CD4-positive, alpha-beta T cell (primary cell): ENCODE data around the gene HIVEP3. TPM values are rescaled to one million over a fixed set of nuclear protein-coding genes. Genes with fewer than 3 reads are reported as not detected.

Source experiments
- ATAC-seq: fragments of 200-7000 bp; cut with Tn5 transposase; one replicate; pipeline ENCODE4 v1.10.0; 2022; ENCODE audit warnings: mild to moderate bottlenecking; ENCODE audit not compliant: poor library complexity
- CTCF ChIA-PET: fragments of 350-600 bp; sonication (Branson Sonifier 250); formaldehyde crosslinking; loops from one replicate; lab custom pipeline; 2021; ENCODE audit warnings: antibody characterized with exemption, inconsistent platforms; lab: Charles Lee
- POLR2A ChIA-PET: fragments of 350-600 bp; sonication (Branson Sonifier 250); formaldehyde crosslinking; loops from one replicate; lab custom pipeline; 2021; ENCODE audit warnings: antibody characterized with exemption, inconsistent platforms; lab: Charles Lee
- DNase-seq, 14 experiments: peaks; one replicate each; pipeline ENCODE4 v3.0.0-alpha.2; 2013 to 2020; ENCODE audit warnings: mixed read lengths in 2 of 14
- H3K27ac ChIP-seq, 2 donors: one replicate each; pipeline versions ENCODE4 v1.5.1 to v1.7.0; 2013; ENCODE audit warnings: low read length in 2 of 2, low read depth in 1 of 2, mild to moderate bottlenecking in 1 of 2
- H3K27me3 ChIP-seq, 2 experiments: 1 replicate in 1 of 2; 2 replicates in 1 of 2; pipeline versions ENCODE4 v1.6.1 to v1.7.0; 2013; ENCODE audit warnings: low read length in 2 of 2, control low read depth in 1 of 2, mild to moderate bottlenecking in 1 of 2, moderate library complexity in 1 of 2; ENCODE audit not compliant: insufficient read depth in 2 of 2, control insufficient read depth in 1 of 2
- H3K36me3 ChIP-seq: one replicate; pipeline ENCODE4 v1.6.1; 2013; ENCODE audit warnings: low read length, control low read depth; ENCODE audit not compliant: insufficient read depth
- H3K4me1 ChIP-seq: one replicate; pipeline ENCODE4 v1.6.1; 2013; ENCODE audit warnings: low read length, control low read depth; ENCODE audit not compliant: insufficient read depth
- H3K4me3 ChIP-seq: one replicate; pipeline ENCODE4 v1.5.1; 2013; ENCODE audit warnings: mild to moderate bottlenecking, low read length, moderate library complexity
- H3K9me3 ChIP-seq, 2 experiments: 1 replicate in 1 of 2; 2 replicates in 1 of 2; pipeline versions ENCODE4 v1.6.1 to v1.7.0; 2013; ENCODE audit warnings: low read length in 2 of 2, mild to moderate bottlenecking in 2 of 2, control low read depth in 1 of 2, moderate library complexity in 1 of 2; ENCODE audit not compliant: control insufficient read depth in 1 of 2, insufficient read depth in 1 of 2
- H3K27ac Mint-ChIP-seq: one replicate; pipeline ENCODE4 v1.8.0; 2020; ENCODE audit warnings: mixed read lengths
- H3K27me3 Mint-ChIP-seq: one replicate; pipeline ENCODE4 v1.8.0; 2021; ENCODE audit warnings: mixed read lengths
- H3K36me3 Mint-ChIP-seq: one replicate; pipeline ENCODE4 v1.8.0; 2021; ENCODE audit warnings: low read depth, mixed read lengths
- H3K4me1 Mint-ChIP-seq: one replicate; pipeline ENCODE4 v1.8.0; 2021; ENCODE audit warnings: low read depth, mixed read lengths
- H3K4me3 Mint-ChIP-seq: one replicate; pipeline ENCODE4 v1.8.0; 2020; ENCODE audit warnings: mild to moderate bottlenecking, mixed read lengths
- H3K9me3 Mint-ChIP-seq: one replicate; pipeline ENCODE4 v1.8.0; 2020; ENCODE audit warnings: mixed read lengths
- CTCF ChIP-seq: fragments of 200-600 bp; IDR thresholded peaks from one replicate; pipeline ENCODE4 v1.8.0; 2022; ENCODE audit warnings: antibody characterized with exemption, mild to moderate bottlenecking
- intact Hi-C, 2 experiments: fragments of 100-400 bp; cut with DNase I in 1 of 2; cut with micrococcal nuclease in 1 of 2; formaldehyde crosslinking; loops; one replicate each; pipeline versions ENCODE4 v1.15.1 to v1.9.0; 2023 to 2025; cut with DNase I, micrococcal nuclease
- total RNA-seq, 174 experiments: library from RNA in 2 of 174; stranded (reverse) in 2 of 174; gene quantifications; one replicate each; pipeline ENCODE4 v1.2.3 and lab custom pipeline; 2021 to 2026

Gene HIVEP3
- total RNA-seq, 2 experiments from 2014 or later = 5.1 to 5.4 TPM

GRCh38 chr1:41819069-41819468 lies 99.7 kb downstream of the HIVEP3 start:
- ATAC-seq (no peak), DNase-seq (no peak)
- TF ChIP-seq CTCF = no peak
- H3K9me3 Mint-ChIP-seq = no peaks in the 10 kb centered on the region
- Histone ChIP-seq H3K36me3 (no peaks in the 10 kb centered on the region), H3K27me3 (no peaks in the 10 kb centered on the region), H3K27ac (no peak overlapping the region), H3K4me3 (no peak overlapping the region), H3K4me1 (no peaks in the 10 kb centered on the region), H3K9me3 (no peaks in the 10 kb centered on the region)
- H3K27ac Mint-ChIP-seq = no peak overlapping the region
- no peak overlapping the region for H3K4me3 Mint-ChIP-seq
- H3K4me1 Mint-ChIP-seq = no peaks in the 10 kb centered on the region
- no peaks in the 10 kb centered on the region for H3K27me3 Mint-ChIP-seq
- H3K36me3 Mint-ChIP-seq = no peaks in the 10 kb centered on the region
- ChIA-PET CTCF (no interaction called here), POLR2A (no interaction called here)
- intact Hi-C loops = loop anchor here (10.0 kb wide), 2 partner anchors 216 to 244 kb away; no protein-coding TSS in a partner anchor

GRCh38 chr1:41816061-41816460 lies 102.7 kb downstream of the HIVEP3 start:
- Mint-ChIP-seq H3K4me3 (no peak overlapping the region), H3K9me3 (no peaks in the 10 kb centered on the region), H3K27me3 (no peaks in the 10 kb centered on the region), H3K27ac (no peak overlapping the region), H3K4me1 (peaks cover 16% of the 10 kb centered on the region), H3K36me3 (no peaks in the 10 kb centered on the region)
- Histone ChIP-seq H3K27me3 (no peaks in the 10 kb centered on the region), H3K4me1 (peaks cover 14% of the 10 kb centered on the region), H3K4me3 (no peak overlapping the region), H3K36me3 (no peaks in the 10 kb centered on the region), H3K27ac (no peak overlapping the region), H3K9me3 (no peaks in the 10 kb centered on the region)
- intact Hi-C loops = loop anchor here (10.0 kb wide), 2 partner anchors 219 to 241 kb away; no protein-coding TSS in a partner anchor
- DNase-seq = no peak
- TF ChIP-seq CTCF = no peak
- POLR2A ChIA-PET = no interaction called here
- no peak for ATAC-seq
- CTCF ChIA-PET = no interaction called here

- H3K36me3 ChIP-seq = no peaks in the 10 kb centered on the region
- H3K4me3 ChIP-seq = no peak overlapping the region
- Mint-ChIP-seq H3K4me1 (peaks cover 17% of the 10 kb centered on the region), H3K27ac (no peak overlapping the region), H3K9me3 (no peaks in the 10 kb centered on the region), H3K4me3 (no peak overlapping the region), H3K36me3 (no peaks in the 10 kb centered on the region), H3K27me3 (no peaks in the 10 kb centered on the region)
- DNase-seq (no peak), ATAC-seq (no peak)
- no peak for TF ChIP-seq CTCF
- ChIA-PET CTCF (no interaction called here), POLR2A (no interaction called here)
- no peaks in the 10 kb centered on the region for H3K27me3 ChIP-seq
- no peak overlapping the region for H3K27ac ChIP-seq
- no peaks in the 10 kb centered on the region for H3K9me3 ChIP-seq
- H3K4me1 ChIP-seq = peaks cover 18% of the 10 kb centered on the region
- intact Hi-C loops = loop anchor here (5.0 to 10.0 kb wide), 5 partner anchors 78 to 358 kb away; no protein-coding TSS in a partner anchor
These were observed 104.7 kb downstream of the HIVEP3 start for GRCh38 chr1:41813755-41814745.
